HG02981 (cell line): Measurements from ENCODE around the gene TMEM219.
"Not testable (repeated sequence)": the region's sequence is repeated elsewhere in the genome, so short reads cannot be mapped to it uniquely, and the experiment has no call there.

ENCODE experiments used
- ATAC-seq: cut with Tn5 transposase; IDR thresholded peaks from one replicate; pipeline ENCODE4 v1.9.1; 2021; ENCODE audit warnings: mild to moderate bottlenecking, moderate library complexity; ENCODE audit not compliant: unreplicated experiment

Gene TMEM219

GRCh38 chr16:30010844-30011713, 49.2 kb downstream of the TMEM219 start, which contains the start of gene DOC2A:
TSS of gene DOC2A (minus strand) at chr16:30011027. CDS start at chr16:30010222, 805 bp downstream.
- ATAC-seq = no peak

GRCh38 chr16:30011714-30012504, 50.0 kb downstream of the TMEM219 start:
- ATAC-seq = no peak

GRCh38 chr16:30012598-30012997, 50.7 kb downstream of the TMEM219 start:
- not testable (repeated sequence) for ATAC-seq

GRCh38 chr16:30015450-30015849, 53.6 kb downstream of the TMEM219 start:
- ATAC-seq = not testable (repeated sequence)

GRCh38 chr16:30016555-30017276, 54.8 kb downstream of the TMEM219 start:
- ATAC-seq = no peak

- ATAC-seq = no peak
Measured at GRCh38 chr16:30017277-30017656, 55.4 kb downstream of the TMEM219 start.

GRCh38 chr16:30017937-30018336, 56.1 kb downstream of the TMEM219 start:
- ATAC-seq = not testable (repeated sequence)

- ATAC-seq = no peak
Measured at GRCh38 chr16:30018731-30019158, 56.9 kb downstream of the TMEM219 start.
